GM19351 (cell line): ENCODE results near the gene FLCN.
"Not testable (repeated sequence)": the region's sequence is repeated elsewhere in the genome, so short reads cannot be mapped to it uniquely, and the experiment has no call there.

ENCODE experiments used
- ATAC-seq: cut with Tn5 transposase; IDR thresholded peaks from one replicate; pipeline ENCODE4 v1.9.1; 2021; ENCODE audit warnings: mild to moderate bottlenecking, moderate library complexity; ENCODE audit not compliant: unreplicated experiment

FLCN gene

DNA sequence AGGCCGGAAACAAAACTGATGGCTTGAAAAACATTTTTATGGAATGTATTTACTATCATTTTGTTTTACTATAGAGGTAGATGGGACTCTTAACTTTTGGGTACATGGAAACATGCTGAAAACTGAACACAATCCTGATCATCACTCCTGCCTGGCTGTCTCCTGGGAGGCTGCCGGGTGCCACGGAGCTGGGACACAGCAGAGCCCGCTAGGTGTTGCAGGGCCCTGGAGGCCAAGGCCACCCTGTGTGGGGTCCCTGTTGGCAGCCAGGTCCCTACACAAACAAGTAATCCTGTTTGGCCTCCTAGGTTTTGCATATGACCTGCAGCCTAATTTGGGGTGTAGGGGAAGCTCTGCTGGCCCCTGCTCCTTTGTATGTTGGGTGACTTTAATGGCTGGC is 48.4 kb downstream of the FLCN start:
- ATAC-seq = no peak

DNA sequence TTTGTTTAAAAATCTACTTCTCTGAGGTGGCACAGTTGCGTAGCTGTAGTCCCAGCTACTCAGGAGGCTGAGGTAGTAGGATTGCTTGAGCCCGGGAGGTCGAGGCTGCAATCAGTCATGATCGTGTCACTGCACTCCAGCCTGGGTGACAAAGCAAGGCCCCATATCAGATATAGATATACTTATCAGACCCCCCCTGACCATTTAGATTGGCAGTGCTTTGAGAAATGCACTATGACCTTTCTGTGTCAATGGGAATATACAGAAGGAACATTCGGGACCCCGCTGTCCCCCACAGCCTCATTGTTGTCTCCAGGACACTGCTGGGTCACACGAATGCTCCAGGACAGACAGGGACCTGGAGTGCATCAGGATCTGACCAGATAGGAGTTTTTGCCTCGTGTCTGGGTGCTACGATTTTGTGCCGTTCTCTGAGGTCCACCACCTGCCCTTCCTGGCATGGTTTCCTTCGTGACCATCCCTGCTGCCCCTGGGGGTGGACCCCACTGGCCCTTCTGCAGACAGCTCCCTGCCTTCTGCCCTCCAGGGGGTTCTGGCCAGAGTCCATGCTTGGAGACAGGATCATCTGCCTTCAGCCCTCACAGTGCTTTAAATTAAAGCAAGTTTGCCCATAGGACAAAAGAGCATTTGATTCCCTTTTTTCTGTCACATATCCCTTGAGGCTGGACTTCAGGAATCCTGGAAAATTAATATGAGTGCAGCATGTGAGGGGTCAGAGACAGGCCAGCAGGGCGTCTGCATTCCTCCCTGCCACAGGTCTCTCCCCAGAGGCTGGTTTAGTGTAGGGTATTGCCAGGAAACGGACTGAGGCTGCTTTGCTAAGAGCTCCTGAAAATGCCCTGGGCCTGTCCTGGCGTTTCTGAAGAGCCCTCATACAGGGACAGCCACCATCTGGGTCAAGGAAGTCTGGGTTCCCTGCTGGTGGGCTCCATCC is 50.1 kb downstream of the FLCN start:
- no peak for ATAC-seq

DNA sequence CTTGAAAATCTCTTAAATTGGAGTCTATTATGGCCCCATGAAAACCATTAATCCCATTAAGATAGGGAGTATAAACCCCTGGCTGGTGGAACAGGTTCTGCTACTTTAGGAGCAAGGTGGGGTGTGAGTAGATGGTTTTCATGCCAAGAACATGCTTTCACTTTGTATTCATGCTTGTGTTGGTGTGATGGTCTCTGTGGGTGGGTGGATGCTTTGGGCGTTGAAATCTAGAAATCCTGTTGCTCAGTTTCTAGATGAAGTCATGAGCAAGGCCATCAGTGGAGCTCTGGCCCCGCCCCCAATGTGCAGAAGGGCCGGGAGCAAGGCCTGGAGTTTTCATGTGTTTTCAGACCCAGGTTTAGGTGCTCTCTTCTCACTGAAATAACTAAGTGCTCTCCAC is 50.9 kb downstream of the FLCN start:
- ATAC-seq = peak; percentile 63

DNA sequence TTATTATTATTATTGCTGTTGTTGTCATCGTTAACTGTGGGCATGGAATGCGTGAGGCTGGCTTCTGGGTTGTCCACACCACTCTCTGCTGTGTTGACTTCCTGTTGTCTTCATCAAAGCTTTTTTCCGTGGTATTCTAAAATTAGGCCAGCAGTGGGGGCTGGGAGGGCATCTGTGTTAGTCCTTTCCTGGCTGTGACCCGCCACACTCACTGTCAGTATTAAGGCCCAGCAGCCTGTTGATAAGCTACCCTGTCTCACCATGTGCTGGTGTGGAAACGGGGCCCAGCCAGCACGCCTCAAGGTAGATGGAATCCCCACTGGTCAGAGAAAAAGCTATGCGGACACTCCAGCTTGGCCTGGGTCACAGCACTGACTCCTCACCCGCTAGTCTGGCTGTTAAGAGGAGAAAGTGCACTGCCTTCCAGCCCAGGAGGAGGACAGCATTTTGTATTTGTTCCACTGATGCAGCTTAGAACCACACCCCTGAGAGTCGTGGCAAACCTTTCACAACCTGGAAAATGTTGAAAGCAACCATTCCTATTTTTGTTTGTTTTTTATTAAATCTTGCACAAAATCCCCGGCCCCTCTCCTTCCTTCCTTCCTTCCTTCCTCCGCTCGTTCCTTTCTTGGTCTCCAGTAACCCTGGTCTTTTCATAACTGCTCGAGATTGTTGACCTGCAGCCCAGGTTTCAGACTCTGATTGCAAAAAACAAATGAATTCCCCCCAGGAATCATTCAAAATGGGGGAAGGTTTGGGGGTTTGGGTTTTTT is 51.8 kb downstream of the FLCN start:
- not testable (repeated sequence) for ATAC-seq

DNA sequence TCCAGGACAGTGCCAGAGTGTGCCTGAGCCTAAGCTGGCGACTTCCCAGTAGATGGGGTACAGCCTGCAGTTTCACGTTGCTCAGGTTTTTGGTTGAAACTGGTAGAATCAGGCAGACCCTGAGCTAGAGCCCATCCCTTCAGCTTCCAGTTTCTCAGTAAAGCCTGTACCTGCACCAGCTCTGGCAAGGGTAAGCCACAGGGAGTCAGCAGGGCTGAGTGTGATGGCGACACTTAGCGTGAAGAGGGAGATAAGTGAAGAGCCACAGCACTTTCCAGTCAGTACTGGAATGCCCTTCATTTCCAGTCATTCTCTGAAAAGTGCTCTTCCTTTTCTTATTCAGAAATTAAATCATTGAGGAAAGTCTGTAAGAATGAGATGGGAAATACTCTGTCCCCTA is 53.2 kb downstream of the FLCN start:
- ATAC-seq = no peak

DNA sequence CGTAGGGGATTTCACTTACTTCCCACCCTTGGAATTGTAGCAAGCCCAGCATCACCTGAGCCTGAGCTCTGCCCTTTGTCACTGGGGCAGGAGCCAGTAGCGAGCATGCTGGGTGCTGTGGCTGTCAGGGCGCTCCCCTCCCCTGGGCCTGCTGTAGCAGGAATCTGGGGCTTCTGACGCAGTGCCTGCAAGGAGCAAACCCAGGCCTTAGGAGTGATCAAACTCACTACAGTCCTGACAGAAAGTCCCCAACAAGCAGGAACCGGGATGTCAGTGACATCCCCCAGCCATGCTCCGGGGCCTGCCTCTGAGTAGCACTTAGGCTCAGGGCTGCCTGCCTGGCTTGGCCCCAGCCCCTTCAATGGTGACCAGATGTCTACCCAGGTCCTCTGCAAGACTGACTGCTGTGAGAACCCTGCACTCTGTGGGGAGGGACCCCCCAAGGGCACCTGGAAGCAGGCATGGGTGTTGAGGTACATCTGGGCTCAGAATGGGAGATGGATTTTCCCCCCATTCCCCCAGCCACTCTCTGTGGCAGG is 54.3 kb downstream of the FLCN start:
- no peak for ATAC-seq

DNA sequence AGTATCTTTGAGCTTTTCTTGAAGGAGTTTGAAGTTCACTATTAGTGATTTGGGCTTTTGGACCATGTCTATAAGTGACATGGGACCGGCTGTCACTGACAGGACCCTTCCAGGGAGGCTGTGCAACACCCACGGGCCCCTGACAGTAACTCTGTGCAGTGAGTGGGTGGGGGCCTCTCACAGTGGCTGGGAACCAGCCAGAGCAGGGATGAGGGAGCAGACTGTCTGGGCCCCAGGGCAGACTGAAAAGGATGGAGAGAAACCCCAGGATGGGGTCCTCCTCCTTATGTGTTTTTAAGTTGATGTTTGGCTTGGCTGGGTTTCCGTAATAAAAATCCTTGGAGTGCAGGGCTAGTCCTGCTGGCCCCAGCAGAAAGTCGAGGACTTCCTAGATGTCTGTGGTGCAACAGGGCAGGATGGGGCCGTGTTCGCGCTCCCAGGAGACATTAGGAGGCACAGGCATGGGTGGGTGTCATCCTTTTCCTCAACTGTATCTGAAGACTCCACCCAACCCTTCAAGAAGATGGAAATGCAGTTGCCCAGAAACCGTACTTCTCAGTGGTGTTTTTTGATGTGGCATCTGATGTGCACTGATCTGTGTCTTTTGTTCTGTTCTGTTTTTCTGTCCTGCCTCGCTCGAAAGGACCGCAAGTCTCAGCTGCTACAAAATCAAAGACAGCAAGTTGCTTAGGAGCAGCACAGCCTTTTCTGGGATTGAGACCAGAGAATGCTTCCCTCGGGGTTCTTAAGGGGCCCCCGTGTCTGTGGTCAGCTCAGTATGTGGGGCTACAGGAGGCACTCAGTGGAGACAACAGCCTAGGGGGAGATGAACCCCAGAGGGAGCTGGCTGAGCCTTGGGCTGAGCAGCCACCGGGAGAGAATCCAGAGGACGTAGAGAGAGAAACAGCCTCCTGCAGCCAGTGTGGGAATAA is 55.0 kb downstream of the FLCN start:
- ATAC-seq = no peak

DNA sequence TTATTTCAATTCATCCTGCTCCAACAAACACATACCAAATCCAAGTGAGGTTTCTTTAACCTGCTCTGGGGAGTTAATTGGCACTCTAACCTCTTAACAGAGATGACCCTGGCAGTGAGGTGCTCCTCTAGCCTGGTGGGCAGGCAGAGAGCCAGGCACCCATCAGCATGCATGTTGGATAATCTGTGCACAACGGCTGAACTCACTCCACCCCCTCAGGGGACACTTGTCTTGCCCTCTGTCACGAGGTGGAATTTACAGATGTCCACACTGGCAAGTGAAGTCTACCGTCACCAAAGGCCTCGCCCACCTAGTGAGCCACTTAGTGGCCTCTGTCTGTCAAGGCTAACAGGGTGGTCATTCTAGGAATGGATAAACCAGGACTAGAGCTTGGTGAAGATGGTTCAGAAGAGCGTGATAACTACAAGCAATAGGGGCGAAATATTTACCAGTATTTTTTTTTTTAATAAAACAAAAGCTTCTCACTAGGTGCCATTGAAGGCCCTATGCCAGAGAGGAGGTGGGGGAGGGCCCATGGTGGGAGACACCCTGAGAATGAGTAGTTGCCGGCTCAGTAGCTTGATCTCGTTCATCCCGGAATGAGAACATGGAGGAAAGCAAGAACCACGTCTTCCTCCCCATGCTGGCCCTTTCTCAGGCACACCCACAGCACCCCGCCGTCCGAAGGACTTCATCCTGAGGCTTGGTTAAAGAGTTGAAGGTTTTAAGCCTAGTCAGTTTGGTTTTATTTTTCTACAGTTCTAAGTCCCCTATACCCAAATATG is 56.0 kb downstream of the FLCN start:
- no peak for ATAC-seq

DNA sequence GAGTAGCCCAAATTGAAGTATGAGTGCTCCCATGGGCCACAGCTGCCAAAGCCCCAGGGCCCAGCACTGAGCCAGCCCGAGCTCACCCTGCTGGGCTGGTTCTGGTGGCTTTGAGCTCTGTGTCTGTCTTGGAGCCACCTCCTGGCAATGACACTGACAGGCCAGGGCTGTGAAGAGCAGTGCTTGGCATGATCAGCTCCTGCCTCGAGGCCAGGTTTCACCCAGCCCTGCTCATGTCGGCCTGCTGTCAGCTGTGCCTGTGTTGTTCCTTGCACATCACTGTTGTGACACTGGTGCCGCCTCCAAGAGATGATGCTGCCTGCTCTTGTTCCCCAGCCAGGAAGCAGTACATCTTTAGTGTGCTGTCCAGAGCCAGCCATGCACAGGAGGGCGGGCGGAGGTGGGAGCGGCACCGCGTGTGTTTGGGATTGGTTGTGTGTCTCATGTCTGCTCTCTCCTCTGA is 56.8 kb downstream of the FLCN start:
- no peak for ATAC-seq

DNA sequence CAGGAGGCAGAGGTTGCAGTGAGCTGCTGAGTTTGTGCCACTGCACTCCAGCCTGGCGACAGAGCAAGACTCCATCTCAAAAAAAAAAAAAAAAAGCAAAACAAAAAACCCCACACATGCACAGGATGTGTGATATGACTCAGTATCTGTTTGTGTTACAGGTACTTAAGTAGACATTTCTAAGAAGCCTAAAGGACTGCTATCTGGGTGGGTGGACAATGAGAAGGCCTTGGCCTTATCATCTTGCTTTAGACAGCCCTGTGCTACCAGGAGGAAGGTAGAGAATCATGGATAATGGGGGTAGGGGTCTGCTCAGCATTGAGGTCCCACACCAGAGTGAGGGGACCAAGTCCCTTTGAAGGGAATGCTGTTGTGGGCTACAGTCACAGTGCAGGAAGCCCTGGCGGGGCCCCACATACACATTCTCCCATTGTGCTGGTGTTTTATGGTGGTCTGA is 57.6 kb downstream of the FLCN start:
- ATAC-seq = peak; percentile 81

DNA sequence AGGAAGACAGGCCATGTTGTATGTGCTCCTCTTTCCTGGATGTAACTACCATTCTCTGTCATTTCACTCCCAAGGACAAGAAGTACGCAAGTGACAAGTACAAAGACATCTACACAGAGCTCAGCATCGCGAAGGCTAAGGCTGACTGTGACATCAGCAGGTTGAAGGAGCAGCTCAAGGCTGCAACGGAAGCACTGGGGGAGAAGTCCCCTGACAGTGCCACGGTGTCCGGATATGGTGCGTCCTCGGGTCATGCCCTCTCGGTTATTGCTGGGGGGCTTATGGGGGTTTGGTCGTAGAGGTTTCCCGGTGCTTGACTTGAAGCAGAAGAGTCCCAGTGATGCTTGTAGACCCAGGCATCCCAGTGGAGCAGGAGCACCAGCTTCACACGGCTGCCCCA is 59.8 kb downstream of the FLCN start:
- ATAC-seq = no peak

DNA sequence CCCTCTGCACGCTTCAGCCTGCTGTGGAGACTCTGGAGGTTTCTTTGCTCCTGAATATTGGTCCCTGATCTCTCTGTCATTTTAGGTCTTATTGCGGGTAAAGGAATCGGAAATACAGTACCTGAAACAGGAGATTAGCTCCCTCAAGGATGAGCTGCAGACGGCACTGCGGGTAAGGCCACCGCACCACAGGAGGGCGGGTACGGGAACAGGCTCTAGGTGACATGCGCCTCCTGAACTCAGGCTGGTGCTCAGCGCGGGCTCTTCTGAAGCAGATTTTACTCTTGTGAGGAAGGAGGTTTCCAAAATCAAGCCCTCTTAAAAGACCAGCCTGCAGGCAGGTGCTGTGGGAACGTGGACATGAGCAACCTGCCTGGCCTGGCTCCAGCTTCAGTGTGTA is 60.6 kb downstream of the FLCN start:
- ATAC-seq = no peak

DNA sequence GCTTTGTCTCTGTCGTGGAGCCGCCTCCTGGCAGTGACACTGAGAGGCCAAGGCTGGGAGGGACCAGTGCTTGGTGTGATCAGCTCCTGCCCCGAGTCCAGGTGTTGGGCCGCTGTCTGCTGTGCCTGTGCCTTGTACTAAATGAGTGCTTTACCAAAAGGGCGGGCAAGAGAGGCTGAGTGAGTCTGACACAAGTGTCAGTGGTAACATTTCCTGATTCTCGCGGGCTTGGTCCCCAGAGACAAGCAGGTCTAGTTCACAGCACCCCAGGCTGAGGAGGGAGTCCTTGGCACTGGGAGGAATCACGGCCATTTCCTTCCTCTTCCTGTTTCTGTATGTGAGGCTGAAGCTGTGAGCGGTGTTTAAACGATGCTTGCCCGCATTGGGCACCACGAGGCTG is 61.1 kb downstream of the FLCN start:
- ATAC-seq = no peak

DNA sequence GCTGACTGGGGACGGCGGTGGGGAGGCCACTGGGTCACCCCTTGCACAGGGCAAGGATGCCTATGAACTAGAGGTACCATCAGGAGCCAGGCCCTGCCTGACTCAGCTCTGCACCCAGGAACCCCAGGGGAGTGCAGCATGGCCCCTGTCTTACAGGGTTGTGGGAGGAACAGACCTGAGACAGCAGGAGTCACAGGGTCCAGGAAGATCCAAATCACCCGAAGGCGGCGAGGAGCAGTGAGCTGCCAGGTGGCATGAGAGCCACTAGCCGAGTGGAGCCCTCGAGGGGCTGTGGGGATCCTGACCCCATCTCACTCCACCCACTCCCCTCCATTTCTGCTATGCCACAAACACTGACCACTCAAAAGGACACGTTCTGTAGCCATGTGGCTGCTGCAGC is 61.6 kb downstream of the FLCN start:
- ATAC-seq = no peak

DNA sequence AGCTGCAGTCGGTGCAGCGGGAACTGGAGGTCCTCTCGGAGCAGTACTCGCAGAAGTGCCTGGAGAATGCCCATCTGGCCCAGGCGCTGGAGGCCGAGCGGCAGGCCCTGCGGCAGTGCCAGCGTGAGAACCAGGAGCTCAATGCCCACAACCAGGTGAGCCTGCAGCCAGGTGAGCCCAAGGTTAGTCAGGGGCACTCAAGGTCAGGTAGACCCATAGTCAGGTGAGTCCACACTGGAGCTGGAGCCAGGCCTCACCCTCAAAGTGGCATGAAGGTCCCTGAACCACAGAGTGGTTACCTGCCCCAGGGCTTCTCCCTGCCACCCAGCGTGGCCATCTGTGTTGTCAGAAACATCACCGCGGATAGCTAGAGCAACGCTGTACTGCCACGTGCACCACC is 63.0 kb downstream of the FLCN start:
- no peak for ATAC-seq

DNA sequence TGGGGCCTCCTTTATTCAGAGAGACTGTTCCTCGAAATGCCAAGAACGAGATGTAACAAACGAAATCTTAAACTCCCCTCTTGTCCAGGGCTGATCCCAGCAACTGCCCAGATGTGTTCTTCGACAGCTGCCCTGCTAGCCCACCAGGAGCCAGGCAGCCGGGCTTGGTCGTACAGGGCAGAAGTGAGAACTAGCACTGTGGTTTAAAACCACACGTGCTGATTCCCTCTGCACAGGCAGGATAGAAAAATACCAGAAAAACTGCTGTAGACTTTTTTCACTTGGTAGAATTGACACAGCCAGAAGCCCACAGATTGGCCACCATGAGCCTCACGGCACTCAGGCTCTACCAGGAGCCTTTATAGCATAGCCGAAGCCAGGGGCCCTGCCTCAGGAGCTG is 64.0 kb downstream of the FLCN start:
- ATAC-seq = no peak

DNA sequence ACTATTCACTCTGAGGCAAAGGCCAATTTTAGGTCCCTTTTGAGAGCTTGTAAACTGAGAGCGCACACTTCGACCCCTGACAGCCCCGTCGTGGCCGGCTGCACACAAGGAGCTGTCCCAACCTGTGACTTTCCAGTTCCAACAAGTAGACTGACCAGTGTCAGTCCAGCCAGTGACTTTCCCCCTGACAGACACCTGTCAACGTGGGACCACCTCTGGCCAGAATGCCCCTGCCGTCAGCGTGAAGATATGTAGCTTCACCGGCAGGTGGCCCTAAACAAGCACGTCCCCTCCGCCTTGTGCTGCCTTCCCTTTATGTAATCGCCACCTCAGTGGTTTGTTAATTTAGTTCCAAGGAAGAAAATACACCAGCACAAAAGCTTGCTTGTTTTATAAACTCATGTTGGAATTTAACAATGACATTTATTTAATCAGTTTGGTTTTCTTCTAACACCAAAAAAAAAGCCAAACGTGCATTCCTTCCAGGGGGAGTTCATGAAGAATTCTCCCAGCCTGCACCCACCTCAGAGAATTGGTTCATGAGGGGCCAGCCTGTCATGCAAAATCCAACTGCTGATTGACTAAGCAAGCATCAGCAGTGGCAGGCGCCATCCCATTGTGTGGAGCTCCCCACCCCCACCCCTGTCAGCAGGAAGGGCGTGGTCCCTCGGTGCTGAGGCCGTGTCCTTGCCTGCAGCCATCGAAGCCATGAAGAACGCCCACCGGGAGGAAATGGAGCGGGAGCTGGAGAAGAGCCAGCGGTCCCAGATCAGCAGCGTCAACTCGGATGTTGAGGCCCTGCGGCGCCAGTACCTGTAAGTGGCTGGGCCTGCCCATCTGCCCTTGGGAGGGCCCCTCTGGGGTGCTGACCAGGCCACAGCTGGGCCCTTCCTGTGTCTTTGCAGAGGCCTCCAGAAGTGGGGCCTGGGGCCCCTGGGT is 64.7 kb downstream of the FLCN start:
- ATAC-seq = no peak

DNA sequence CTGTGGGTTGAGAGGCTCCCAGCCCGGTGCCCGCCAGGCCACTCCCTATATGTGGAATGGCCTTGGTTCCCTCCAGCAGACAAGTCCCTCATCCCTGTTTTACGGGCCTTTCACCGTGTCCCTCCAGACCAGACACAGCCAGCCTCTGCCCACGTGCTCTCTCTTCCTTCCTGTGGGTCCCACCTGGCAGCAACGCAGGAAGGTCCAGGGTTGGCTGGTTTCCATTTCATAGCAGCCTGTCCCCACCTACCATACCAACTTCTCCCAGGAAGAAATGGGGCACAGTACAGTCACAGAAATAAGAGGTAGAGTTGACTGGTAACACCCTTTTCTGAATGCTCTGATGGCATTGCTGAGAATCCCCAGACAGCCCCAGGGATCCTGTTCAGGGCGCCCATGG is 65.8 kb downstream of the FLCN start:
- no peak for ATAC-seq
